ENCODE results near the gene PLEKHH3.

DNA sequence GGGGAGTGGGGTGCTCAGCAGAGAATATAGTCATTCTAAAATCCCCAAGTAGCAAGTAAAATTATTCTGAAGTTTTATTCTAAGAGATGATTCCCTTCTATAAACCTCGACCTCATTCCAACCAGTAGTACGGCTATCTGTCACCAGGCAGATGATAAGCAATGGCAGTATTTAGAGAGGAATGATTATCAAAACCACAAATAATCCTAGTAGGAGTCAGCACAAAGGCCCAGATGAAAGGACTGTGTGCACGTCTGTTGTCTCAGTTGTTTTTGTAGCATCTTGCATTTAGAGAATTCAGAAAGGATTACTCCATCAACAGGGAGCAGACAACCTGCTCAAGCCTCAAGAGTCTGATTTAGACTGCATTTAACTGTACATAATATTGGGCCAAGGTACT is 46.8 kb upstream of the PLEKHH3 start:
- TF ChIP-seq GABPA (IDR thresholded peaks at IDR 0.05; ENCODE audit: low read depth) (no peak), RFX5 (IDR thresholded peaks at IDR 0.05; ENCODE audit: low read depth, low read length) (no peak), RAD21 (IDR thresholded peaks at IDR 0.05; ENCODE audit: insufficient read depth, low read depth, low read length) (no peak), ZNF274 (IDR thresholded peaks at IDR 0.05; ENCODE audit: insufficient read depth, insufficient read length) (no peak)
- TF ChIP-seq, protein P1, sequence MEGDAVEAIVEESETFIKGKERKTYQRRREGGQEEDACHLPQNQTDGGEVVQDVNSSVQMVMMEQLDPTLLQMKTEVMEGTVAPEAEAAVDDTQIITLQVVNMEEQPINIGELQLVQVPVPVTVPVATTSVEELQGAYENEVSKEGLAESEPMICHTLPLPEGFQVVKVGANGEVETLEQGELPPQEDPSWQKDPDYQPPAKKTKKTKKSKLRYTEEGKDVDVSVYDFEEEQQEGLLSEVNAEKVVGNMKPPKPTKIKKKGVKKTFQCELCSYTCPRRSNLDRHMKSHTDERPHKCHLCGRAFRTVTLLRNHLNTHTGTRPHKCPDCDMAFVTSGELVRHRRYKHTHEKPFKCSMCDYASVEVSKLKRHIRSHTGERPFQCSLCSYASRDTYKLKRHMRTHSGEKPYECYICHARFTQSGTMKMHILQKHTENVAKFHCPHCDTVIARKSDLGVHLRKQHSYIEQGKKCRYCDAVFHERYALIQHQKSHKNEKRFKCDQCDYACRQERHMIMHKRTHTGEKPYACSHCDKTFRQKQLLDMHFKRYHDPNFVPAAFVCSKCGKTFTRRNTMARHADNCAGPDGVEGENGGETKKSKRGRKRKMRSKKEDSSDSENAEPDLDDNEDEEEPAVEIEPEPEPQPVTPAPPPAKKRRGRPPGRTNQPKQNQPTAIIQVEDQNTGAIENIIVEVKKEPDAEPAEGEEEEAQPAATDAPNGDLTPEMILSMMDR (IDR thresholded peaks at IDR 0.05 in 2 of 3, conservative IDR thresholded peaks at IDR 0.05 in 1 of 3; ENCODE audit: control insufficient read depth in 2 of 3, extremely low read depth in 1 of 3, insufficient read depth in 1 of 3, low read depth in 3 of 3, low read length in 3 of 3), result no peak
